Kidney epithelial cell (primary cell): ENCODE data around the gene PHOX2A. TPM values are rescaled to one million over a fixed set of nuclear protein-coding genes. Genes with fewer than 3 reads are reported as not detected.

ENCODE experiments used
- DNase-seq: peaks from one replicate; pipeline ENCODE4 v3.0.0-alpha.2; 2010; ENCODE audit warnings: low read depth
- H3K27me3 ChIP-seq: 2 replicates; pipeline ENCODE4 v1.6.0; 2011; ENCODE audit warnings: low read length; ENCODE audit not compliant: control insufficient read depth, insufficient read depth
- H3K36me3 ChIP-seq: 2 replicates; pipeline ENCODE4 v1.5.1; 2011; ENCODE audit warnings: low read length; ENCODE audit not compliant: control insufficient read depth, insufficient read depth
- H3K4me3 ChIP-seq: 2 replicates; pipeline ENCODE4 v1.5.1; 2011; ENCODE audit warnings: low read depth, mild to moderate bottlenecking, control low read depth, low read length
- total RNA-seq: library from RNA; depleted of rRNA; stranded (reverse); fragments of >200 nt; gene quantifications from 2 replicates; pipeline ENCODE4 v1.2.3, GENCODE V29; 2015
- TF ChIP-seq, protein P1 (sequence below): IDR thresholded peaks from 2 replicates; pipeline ENCODE4 v1.5.1; 2011; ENCODE audit warnings: mild to moderate bottlenecking, moderate library complexity, low read length, control low read depth, inconsistent platforms; ENCODE audit not compliant: insufficient read depth, poor library complexity, severe bottlenecking

Gene PHOX2A
- total RNA-seq, 1 donor from 2014 or later, result not detected

DNA sequence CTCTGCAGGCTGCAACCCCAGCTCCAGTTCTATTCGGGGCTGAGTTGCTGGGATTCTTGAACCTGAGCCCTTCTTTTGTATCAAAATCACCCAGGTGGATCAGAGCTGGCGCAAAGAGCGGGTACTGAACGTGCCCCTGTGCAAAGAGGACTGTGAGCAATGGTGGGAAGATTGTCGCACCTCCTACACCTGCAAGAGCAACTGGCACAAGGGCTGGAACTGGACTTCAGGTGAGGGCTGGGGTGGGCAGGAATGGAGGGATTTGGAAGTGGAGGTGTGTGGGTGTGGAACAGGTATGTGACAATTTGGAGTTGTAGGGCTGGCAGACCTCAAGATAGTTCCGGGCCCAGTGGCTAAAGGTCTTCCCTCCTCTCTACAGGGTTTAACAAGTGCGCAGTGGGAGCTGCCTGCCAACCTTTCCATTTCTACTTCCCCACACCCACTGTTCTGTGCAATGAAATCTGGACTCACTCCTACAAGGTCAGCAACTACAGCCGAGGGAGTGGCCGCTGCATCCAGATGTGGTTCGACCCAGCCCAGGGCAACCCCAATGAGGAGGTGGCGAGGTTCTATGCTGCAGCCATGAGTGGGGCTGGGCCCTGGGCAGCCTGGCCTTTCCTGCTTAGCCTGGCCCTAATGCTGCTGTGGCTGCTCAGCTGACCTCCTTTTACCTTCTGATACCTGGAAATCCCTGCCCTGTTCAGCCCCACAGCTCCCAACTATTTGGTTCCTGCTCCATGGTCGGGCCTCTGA, 48.3 kb downstream of the PHOX2A start:
- TF ChIP-seq, protein P1, sequence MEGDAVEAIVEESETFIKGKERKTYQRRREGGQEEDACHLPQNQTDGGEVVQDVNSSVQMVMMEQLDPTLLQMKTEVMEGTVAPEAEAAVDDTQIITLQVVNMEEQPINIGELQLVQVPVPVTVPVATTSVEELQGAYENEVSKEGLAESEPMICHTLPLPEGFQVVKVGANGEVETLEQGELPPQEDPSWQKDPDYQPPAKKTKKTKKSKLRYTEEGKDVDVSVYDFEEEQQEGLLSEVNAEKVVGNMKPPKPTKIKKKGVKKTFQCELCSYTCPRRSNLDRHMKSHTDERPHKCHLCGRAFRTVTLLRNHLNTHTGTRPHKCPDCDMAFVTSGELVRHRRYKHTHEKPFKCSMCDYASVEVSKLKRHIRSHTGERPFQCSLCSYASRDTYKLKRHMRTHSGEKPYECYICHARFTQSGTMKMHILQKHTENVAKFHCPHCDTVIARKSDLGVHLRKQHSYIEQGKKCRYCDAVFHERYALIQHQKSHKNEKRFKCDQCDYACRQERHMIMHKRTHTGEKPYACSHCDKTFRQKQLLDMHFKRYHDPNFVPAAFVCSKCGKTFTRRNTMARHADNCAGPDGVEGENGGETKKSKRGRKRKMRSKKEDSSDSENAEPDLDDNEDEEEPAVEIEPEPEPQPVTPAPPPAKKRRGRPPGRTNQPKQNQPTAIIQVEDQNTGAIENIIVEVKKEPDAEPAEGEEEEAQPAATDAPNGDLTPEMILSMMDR, result no peak
- H3K36me3 ChIP-seq, result no peaks in the 10 kb centered on the region
- no peak overlapping the region for H3K4me3 ChIP-seq
- DNase-seq, result no peak
- H3K27me3 ChIP-seq, result no peaks in the 10 kb centered on the region

DNA sequence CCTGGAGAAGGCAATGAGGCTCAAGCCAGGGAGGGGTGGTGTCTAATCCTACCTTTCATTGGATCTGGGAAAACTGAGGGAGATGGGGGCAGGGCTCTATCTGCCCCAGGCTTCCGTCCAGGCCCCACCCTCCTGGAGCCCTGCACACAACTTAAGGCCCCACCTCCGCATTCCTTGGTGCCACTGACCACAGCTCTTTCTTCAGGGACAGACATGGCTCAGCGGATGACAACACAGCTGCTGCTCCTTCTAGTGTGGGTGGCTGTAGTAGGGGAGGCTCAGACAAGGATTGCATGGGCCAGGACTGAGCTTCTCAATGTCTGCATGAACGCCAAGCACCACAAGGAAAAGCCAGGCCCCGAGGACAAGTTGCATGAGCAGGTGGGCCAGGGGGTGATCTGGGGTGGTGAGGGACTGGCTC, 52.0 kb downstream of the PHOX2A start, which contains the start of gene FOLR1:
FOLR1 (plus strand) TSS at position 180 of the 421 bp plus-strand sequence; CDS start at position 214, 34 bp downstream.
- Histone ChIP-seq H3K27me3 (no peaks in the 10 kb centered on the region), H3K4me3 (no peak within 1 kb of the TSS), H3K36me3 (no peaks in the 10 kb centered on the region)
- TF ChIP-seq, protein P1, result no peak
- no peak for DNase-seq

DNA sequence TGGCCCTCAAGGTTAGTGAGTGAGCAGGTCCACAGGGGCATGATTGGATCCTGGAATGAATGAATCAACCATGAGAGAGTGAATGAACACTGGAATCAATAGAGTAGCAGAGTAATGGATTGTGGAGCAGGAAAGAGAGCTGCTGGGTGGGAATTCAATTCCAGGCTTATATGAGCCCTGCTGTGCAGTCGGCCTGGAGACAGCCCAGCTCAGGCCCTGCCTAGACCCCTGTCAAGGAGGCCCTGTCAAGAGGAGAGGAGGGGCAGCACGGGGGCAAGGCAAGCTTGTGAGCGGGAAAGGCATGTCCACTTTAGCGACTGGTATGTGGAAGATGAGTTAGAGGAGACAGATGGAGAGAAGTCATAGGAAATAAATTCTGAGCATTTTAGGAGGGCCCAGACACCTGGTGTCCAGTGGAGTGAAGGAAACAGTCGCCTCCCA, 53.3 kb downstream of the PHOX2A start:
- TF ChIP-seq, protein P1, result no peak
- H3K36me3 ChIP-seq, result no peaks in the 10 kb centered on the region
- no peak overlapping the region for H3K4me3 ChIP-seq
- no peaks in the 10 kb centered on the region for H3K27me3 ChIP-seq
- no peak for DNase-seq

DNA sequence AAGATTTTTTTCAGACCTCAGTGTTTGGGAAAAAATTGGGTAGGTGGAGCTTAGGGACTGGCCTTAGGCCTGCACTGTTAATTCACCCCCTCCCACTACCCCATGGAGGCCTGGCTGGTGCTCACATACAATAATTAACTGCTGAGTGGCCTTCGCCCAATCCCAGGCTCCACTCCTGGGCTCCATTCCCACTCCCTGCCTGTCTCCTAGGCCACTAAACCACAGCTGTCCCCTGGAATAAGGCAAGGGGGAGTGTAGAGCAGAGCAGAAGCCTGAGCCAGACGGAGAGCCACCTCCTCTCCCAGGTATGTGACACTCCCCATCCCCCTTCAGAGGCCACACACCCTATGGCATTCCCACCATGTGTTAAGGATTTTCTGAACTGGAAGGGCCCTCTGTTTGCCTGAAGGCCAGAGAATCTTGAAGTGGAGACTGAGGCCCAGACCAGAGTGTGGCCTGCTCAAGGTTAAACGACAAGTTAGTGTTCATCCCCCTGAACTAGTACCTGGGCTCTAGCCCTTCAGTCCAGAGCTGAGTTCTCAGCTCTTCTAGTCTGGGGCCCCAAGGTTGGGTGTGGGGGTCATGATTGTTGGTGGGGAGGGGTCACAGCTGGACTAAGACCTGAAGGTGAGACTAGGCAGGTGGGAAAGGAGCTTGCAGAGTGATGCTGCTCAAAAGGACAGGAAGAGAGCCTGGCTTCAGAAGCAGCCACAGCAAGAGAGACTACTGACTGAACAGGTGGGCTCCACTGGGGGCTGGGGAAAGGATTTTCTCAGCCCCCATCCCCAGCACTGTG, 54.3 kb downstream of the PHOX2A start:
- Histone ChIP-seq H3K36me3 (no peaks in the 10 kb centered on the region), H3K4me3 (no peak overlapping the region), H3K27me3 (no peaks in the 10 kb centered on the region)
- DNase-seq, result no peak
- TF ChIP-seq, protein P1, result no peak

Other genes with a start within 250 kb of the PHOX2A start
- 2.9 and 6.4 TPM in 2 replicates for gene IL18BP, start 245.3 kb downstream of the PHOX2A start, total RNA-seq
- gene NUMA1, start 163.6 kb downstream of the PHOX2A start, total RNA-seq, result 144 and 157 TPM in 2 replicates
- gene LRRC51, start 163.3 kb downstream of the PHOX2A start, total RNA-seq, result 5.7 and 7.3 TPM in 2 replicates
- gene LAMTOR1, start 140.9 kb downstream of the PHOX2A start, total RNA-seq, result 201 and 207 TPM in 2 replicates
- gene TOMT, start 138.3 kb downstream of the PHOX2A start, total RNA-seq, result not detected in 2 replicates
- 31.7 and 31.8 TPM in 2 replicates for gene ANAPC15, start 131.5 kb downstream of the PHOX2A start, total RNA-seq
- 0.34 TPM in 1 of 2 replicates, not detected in the other for gene FOLR3, start 108.5 kb downstream of the PHOX2A start, total RNA-seq
- gene FOLR1, start 52.0 kb downstream of the PHOX2A start, total RNA-seq, result 0.55 and 1.7 TPM in 2 replicates
- gene FOLR2, start 27.4 kb downstream of the PHOX2A start, total RNA-seq, result not detected in 2 replicates
- gene INPPL1, start 19.4 kb downstream of the PHOX2A start, total RNA-seq, result 93.1 and 113 TPM in 2 replicates
- 31.6 and 31.8 TPM in 2 replicates for gene CLPB, start 190.4 kb upstream of the PHOX2A start, total RNA-seq